Central memory CD4-positive, alpha-beta T cell (primary cell): ENCODE data around the gene SLC26A11.
"Not testable (repeated sequence)": the region's sequence is repeated elsewhere in the genome, so short reads cannot be mapped to it uniquely, and the experiment has no call there.

Experiments
- DNase-seq: peaks from one replicate; pipeline ENCODE4 v3.0.0; 2022

The SLC26A11 gene

DNA sequence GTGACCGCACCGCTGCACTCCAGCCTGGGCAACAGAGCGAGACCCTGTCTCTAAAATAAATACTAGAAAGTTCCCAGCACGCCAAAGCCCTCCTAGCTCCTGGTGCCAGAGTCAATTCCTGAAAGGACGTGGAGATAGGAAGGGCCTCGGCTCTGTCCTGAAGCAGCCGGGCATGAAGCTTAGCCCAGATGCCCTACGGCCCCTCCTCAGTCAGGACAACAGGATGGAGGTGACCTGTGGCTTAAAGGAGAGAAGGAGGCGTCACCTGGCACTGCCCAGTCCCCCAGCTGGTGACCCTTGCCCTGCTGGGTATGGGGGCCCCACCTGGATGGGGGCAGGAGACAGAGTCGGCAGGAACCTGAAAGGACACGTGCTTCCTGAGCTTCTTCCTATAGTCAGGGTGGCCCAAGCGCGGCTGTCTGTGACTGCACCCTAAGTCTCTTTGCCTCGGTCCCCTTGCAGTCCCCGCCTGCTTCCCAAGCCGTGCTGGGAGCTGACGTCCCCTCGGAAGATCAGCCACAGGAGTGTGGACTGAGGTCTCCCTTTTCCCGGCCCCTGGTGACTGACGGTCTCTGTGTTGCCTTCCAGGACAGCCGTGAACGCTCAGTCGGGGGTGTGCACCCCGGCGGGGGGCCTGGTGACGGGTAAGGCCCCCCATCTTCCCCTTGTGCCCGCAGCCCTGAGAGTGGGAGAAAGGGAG is 25.5 kb downstream of the SLC26A11 start:
- DNase-seq, result no peak

GRCh38 chr17:80246266-80246681 is 26.0 kb downstream of the SLC26A11 start:
- no peak for DNase-seq

- DNase-seq, result no peak
Measured at GRCh38 chr17:80246726-80247125, 26.5 kb downstream of the SLC26A11 start.

DNA sequence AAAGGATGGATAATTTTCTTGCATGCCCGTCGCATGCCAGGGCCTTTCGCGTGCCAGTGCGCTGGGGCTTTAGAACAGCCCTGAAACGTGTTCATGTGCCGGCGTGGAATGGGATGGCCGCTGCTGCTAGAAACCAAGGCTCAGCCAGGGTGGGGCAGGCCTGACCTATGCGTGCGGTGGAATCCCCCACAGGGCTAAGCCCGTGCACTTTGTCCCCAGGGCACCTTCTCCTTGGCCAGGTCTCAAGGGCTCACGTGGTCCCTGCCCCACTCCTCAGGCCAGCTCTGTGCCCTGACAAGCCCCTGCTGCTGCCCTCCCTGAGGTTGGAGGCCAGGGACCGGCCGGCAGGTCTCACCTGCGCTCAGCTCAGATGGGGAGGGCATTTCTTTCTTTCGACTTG is 27.3 kb downstream of the SLC26A11 start:
- DNase-seq, result no peak

GRCh38 chr17:80248001-80248893 is 28.0 kb downstream of the SLC26A11 start:
- DNase-seq, result no peak

DNA sequence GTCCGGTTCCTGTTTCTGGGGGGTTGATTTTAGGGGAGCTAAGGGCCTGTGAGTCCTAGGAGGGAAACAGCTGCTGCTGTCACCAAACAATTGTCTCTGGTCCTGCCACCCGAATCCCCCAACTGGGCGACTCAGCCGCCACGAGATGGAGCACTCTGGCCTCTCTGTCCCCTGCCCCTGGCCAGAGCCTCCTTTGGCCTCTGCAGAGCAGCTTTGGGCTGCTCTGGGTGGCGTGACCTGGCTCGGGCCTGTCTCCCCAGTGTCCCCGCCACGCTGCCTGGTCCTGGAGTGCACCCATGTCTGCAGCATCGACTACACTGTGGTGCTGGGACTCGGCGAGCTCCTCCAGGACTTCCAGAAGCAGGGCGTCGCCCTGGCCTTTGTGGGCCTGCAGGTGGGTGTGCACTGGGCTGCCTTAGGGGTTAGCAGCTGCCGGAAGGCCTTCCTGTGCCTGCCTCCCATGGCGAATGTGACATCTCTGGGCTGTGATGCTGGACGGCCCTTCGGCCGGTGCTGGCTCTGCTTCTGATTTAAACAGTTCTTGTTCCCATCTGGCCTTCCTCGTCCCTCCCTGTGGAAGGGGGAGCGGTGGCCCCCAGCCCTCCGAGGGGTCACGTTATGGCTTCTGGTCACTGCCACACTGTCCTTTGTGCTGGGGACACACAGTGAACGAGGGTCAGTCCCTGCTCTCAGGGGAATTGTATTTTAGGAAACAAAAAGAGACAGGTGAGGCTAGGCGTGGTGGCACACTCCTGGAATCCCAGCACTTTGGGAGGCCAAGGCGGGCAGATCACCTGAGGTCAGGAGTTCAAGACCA is 28.9 kb downstream of the SLC26A11 start:
- no peak for DNase-seq

DNA sequence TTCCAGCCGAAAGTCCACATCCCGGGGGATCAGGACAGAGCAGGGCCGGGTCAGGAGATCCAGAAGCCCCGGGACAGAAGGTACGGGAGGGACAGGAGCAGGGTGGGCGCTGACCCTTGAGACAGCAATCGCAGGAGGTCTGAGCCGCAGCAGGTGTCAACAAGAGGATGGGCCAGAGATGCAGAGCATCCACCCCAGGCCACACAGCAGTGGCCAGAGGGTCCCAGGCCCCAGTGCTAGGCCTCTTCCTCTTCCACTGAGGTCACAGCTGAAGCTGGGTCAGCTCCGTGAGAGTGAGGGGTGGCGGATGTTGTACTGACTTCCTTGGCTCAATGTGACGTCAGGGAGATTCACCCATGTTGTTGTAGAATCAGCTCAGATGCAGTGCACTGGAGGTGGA is 31.7 kb downstream of the SLC26A11 start:
- no peak for DNase-seq

DNA sequence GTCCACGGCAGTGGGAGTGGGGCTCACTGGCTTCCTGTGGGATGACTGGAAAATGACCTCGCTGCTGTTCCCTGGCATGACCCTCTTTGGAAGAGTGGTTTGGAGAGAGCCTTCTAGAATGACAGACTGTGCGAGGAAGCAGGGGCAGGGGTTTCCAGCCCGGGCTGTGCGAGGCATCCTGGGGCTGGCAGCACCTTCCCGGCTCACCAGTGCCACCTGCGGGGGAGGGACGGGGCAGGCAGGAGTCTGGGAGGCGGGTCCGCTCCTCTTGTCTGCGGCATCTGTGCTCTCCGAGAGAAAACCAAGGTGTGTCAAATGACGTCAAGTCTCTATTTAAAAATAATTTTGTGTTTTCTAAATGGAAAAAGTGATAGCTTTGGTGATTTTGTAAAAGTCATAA is 32.6 kb downstream of the SLC26A11 start:
- DNase-seq, result peak; percentile 84

- no peak for DNase-seq
Measured at GRCh38 chr17:80253631-80254395, 33.6 kb downstream of the SLC26A11 start.

- DNase-seq, result peak; percentile 55
Measured at GRCh38 chr17:80254396-80255251, 34.4 kb downstream of the SLC26A11 start.

DNA sequence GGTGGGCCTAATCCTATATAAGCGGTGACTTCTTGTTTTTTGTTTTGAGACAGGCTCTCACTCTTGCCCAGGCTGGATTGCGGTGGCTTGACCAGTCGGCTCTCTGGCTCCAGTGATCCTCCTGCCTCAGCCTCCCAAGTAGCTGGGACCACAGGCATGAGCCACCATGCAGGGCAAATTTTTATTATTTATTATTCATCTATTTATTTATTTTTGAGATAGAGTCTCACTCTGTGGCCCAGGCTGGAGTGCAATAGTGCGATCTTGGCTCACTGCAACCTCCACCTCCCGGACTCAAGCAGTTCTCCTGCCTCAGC is 35.8 kb downstream of the SLC26A11 start:
- DNase-seq, result no peak

GRCh38 chr17:80257716-80258213 is 37.5 kb downstream of the SLC26A11 start:
- no peak for DNase-seq

DNA sequence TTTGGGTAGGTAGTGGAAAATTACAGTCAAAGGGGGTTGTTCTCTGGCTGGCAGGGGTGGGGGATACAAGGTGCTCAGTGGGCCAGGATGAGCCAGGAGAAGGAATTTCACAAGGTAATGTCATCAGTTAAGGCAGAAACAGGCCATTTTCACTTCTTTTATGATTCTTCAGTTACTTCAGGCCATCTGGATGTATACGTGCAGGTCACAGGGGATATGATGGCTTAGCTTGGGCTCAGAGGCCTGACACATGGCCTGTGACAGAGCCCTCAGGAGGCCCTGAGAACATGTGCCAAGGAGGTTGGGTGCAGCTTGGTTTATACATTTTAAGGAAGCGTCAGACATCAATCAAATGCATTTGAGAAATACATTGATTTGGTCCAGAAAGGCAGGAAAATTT is 38.1 kb downstream of the SLC26A11 start:
- DNase-seq, result not testable (repeated sequence)

GRCh38 chr17:80259457-80260068 is 39.3 kb downstream of the SLC26A11 start:
- DNase-seq, result no peak

DNA sequence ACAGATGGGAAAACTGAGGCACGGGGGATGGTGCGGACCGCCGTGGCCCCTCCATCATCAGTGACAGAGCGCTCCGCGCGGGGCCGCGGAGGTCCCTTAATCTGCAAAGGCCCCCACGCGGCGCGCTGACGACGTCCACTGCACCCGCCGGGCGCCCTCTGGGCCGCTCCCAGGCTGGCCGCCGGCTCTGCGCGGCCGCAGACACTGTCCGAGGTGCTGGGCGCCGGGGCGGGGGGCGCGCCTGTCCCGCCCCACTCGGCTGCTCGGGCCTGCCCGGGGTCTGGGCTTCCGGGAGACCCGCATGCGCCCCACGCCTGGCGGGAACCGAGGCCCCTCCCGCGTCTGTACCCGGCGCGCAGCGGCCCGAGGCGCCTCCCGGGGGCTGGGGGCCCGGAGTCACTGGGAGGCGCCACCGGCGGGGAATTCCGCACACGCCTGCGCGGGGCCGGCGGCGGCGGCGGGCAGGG is 39.9 kb downstream of the SLC26A11 start:
- DNase-seq, result peak; percentile 79

DNA sequence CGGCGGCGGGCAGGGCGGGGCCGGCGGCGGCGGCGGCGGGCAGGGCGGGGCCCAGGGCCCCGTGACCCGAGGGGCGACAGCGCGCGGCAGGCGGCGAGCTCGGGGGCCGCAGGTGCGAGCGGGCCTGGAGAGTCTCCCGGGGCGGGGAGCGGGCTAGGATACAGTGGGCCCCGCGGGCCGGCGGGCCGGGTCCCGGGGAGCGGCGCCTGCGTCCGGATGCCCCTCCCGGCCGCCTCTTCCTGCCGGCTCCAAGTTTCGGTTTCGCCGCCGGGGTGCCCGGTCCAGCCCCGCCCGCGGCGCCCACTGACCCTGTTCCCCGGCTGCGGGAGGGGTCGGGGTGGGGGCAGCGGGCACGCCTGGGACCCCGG is 40.5 kb downstream of the SLC26A11 start, which contains the start of gene RNF213:
Gene RNF213 (plus strand): TSS at position 62 of the 368 bp plus-strand sequence. CDS start 2,830 bp downstream, outside the sequence.
- peak; percentile 57 for DNase-seq

- DNase-seq, result peak; percentile 83
Measured at GRCh38 chr17:80261159-80261894, 41.1 kb downstream of the SLC26A11 start.

DNA sequence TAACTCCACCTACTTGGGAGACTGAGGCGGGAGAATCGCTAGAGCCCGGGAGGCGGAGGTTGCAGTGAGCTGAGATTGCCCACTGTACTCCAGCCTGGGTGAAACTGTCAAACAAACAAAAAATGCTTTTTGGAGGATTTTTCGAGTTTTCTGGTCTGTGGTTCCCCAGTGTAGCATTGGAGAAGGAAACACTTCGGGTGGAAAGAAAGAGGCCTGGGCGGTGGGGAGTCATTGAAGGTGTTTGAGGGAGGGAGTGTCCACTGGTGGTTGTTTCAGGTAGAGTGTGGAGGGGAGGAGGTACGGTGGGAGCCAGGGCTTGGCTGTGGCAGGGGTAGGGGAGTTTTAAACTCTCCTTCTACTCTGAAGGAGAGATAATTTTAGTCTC is 41.7 kb downstream of the SLC26A11 start:
- no peak for DNase-seq

DNA sequence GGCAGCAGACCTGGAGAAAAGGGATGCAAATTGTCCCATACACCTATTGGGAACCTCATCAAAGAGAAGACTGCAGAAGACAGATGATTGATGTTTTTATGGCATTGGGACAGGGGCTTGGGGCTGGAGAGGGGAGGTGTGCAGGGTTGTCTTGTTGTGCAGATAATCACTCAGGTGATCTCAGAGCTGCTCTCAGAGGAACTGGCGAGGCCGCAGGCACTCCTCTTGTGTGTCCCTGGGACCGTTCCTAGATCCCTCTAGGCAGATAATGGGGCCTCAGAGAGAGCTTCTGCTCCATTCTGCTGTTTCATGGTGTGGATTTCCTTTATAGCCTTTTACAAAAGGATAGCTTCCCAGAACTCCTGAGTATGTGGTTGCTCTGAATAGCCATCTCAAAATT is 42.1 kb downstream of the SLC26A11 start:
- no peak for DNase-seq

DNA sequence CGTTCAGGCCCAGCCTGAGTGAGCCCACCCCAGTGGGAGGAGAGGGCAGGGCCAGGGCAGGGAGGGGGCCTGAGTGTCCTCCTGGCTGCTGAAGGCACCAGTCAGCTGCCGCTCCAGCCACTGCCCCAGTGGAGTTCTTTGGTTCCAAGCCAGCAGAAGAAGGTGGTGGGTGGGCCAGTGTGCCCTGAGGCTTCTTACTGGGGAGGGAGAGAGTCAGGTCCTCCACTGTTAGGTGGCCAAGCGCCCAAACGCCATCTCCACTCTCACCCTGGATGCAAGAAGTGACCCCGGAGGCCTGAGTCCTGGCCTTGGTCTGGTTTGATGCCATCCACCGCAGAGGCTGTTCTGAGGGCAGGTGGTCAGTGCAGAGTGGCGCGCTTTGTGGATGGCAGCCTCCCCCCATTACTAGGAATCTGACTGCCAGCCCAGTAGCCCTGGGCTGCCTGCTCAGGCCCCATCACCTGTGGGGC is 42.6 kb downstream of the SLC26A11 start:
- DNase-seq, result no peak
